OCI-LY1 (cell line): Measurements from ENCODE around the gene SSBP2.
"Not testable (repeated sequence)": the region's sequence is repeated elsewhere in the genome, so short reads cannot be mapped to it uniquely, and the experiment has no call there.

Experiments
- H2AFZ ChIP-seq: fragments of 200-600 bp; sonication (generic), shearing (Covaris generic); 2 replicates; pipeline ENCODE4 v1.6.0; 2014; ENCODE audit warnings: antibody characterized with exemption, mild to moderate bottlenecking, low read length
- H3F3A ChIP-seq: fragments of 200-600 bp; sonication (generic), shearing (Covaris generic); 2 replicates; pipeline ENCODE4 v1.6.0; 2014; ENCODE audit warnings: mild to moderate bottlenecking, antibody characterized with exemption, low read length, moderate library complexity; ENCODE audit not compliant: insufficient read depth
- H3K27ac ChIP-seq: fragments of 200-600 bp; sonication (generic); 2 replicates; pipeline ENCODE4 v1.5.1; 2014; ENCODE audit warnings: low read length, mixed run types, mild to moderate bottlenecking, low read depth; ENCODE audit not compliant: poor library complexity, severe bottlenecking
- H3K27me3 ChIP-seq: fragments of 200-600 bp; sonication (generic); 2 replicates; pipeline ENCODE4 v1.6.0; 2014; ENCODE audit warnings: antibody characterized with exemption, mild to moderate bottlenecking, low read length, moderate library complexity; ENCODE audit not compliant: insufficient read depth
- H3K36me3 ChIP-seq: fragments of 200-600 bp; sonication (generic); 2 replicates; pipeline ENCODE4 v1.6.1; 2014; ENCODE audit warnings: mild to moderate bottlenecking, antibody characterized with exemption, low read length, moderate library complexity, mixed read lengths; ENCODE audit not compliant: insufficient read depth
- H3K4me1 ChIP-seq: fragments of 200-600 bp; sonication (generic); 2 replicates; pipeline ENCODE4 v1.5.1; 2014; ENCODE audit warnings: mild to moderate bottlenecking, low read length, moderate library complexity; ENCODE audit not compliant: insufficient read depth, severe bottlenecking
- H3K4me2 ChIP-seq: fragments of 200-600 bp; sonication (generic), shearing (Covaris generic); 2 replicates; pipeline ENCODE4 v1.6.1; 2014; ENCODE audit warnings: low read length
- H3K4me3 ChIP-seq: fragments of 200-600 bp; sonication (generic); 2 replicates; pipeline ENCODE4 v1.5.1; 2014; ENCODE audit warnings: low read length, low read depth, mild to moderate bottlenecking, mixed read lengths; ENCODE audit not compliant: poor library complexity, severe bottlenecking
- H3K79me2 ChIP-seq: fragments of 200-600 bp; shearing (Covaris generic); 2 replicates; pipeline ENCODE4 v1.6.1; 2016; ENCODE audit warnings: mixed run types, low read length, mixed read lengths; ENCODE audit not compliant: insufficient read depth
- H3K9ac ChIP-seq: fragments of 200-600 bp; sonication (generic), shearing (Covaris generic); 2 replicates; pipeline ENCODE4 v1.6.1; 2014; ENCODE audit warnings: mild to moderate bottlenecking, low read length, mixed read lengths
- H3K9me2 ChIP-seq: fragments of 200-600 bp; sonication (generic), shearing (Covaris generic); 2 replicates; pipeline ENCODE4 v1.6.1; 2014; ENCODE audit warnings: low read depth, mild to moderate bottlenecking, low read length, mixed read lengths
- H3K9me3 ChIP-seq: fragments of 200-600 bp; shearing (Covaris generic); 2 replicates; pipeline ENCODE4 v1.6.1; 2014; ENCODE audit warnings: low read length, mixed read lengths
- H4K20me1 ChIP-seq: fragments of 200-600 bp; sonication (generic), shearing (Covaris generic); 2 replicates; pipeline ENCODE4 v1.6.0; 2016; ENCODE audit warnings: mild to moderate bottlenecking, low read length; ENCODE audit not compliant: insufficient read depth
- CTCF ChIP-seq: fragments of 200-600 bp; sonication (generic), shearing (Covaris generic); IDR thresholded peaks from 2 replicates; pipeline ENCODE4 v1.5.1; 2017; ENCODE audit warnings: mild to moderate bottlenecking, antibody characterized with exemption, low read length, moderate library complexity, mixed read lengths
- EZH2 ChIP-seq: fragments of 200-600 bp; sonication (generic), shearing (Covaris generic); IDR thresholded peaks from 2 replicates; pipeline ENCODE4 v1.8.0; 2017; ENCODE audit warnings: borderline replicate concordance, mixed run types, mild to moderate bottlenecking, antibody characterized with exemption, low read length, moderate library complexity, mixed read lengths

SSBP2 gene

GRCh38 chr5:81717860-81718259 lies 33.0 kb downstream of the SSBP2 start:
- no peaks in the 10 kb centered on the region for H3K9me3 ChIP-seq
- no peak overlapping the region; the same call in 1 of the 2 replicates for H3K4me2 ChIP-seq
- peaks cover 53% of the 10 kb centered on the region for H3K4me1 ChIP-seq
- no peaks in the 10 kb centered on the region for H3K9me2 ChIP-seq
- no peak overlapping the region for H2AFZ ChIP-seq
- peaks cover 93% of the 10 kb centered on the region for H3K79me2 ChIP-seq
- H3K9ac ChIP-seq: no peak overlapping the region
- H4K20me1 ChIP-seq: no peaks in the 10 kb centered on the region
- H3K27me3 ChIP-seq: no peaks in the 10 kb centered on the region
- no peaks in the 10 kb centered on the region for H3K36me3 ChIP-seq
- no peaks in the 10 kb centered on the region for H3F3A ChIP-seq
- no peak overlapping the region for H3K27ac ChIP-seq
- no peak overlapping the region for H3K4me3 ChIP-seq
- TF ChIP-seq CTCF (no peak), EZH2 (no peak)

GRCh38 chr5:81717226-81717625 lies 33.7 kb downstream of the SSBP2 start:
- Histone ChIP-seq H3K79me2 (peaks cover 89% of the 10 kb centered on the region), H3K9ac (no peak overlapping the region), H4K20me1 (no peaks in the 10 kb centered on the region), H3K27me3 (no peaks in the 10 kb centered on the region), H3K9me3 (no peaks in the 10 kb centered on the region), H3K36me3 (no peaks in the 10 kb centered on the region), H3K4me1 (peaks cover 47% of the 10 kb centered on the region), H2AFZ (no peak overlapping the region), H3K4me2 (no peak overlapping the region), H3K27ac (no peak overlapping the region), H3K4me3 (no peak overlapping the region), H3F3A (no peaks in the 10 kb centered on the region), H3K9me2 (no peaks in the 10 kb centered on the region)
- no peak for TF ChIP-seq EZH2
- TF ChIP-seq CTCF: no peak

GRCh38 chr5:81714076-81714475 lies 36.8 kb downstream of the SSBP2 start:
- not testable (repeated sequence) for H3K27me3 ChIP-seq, H4K20me1 ChIP-seq

GRCh38 chr5:81708889-81709288 lies 42.0 kb downstream of the SSBP2 start:
- Histone ChIP-seq H3F3A (no peaks in the 10 kb centered on the region), H3K36me3 (peaks cover 8% of the 10 kb centered on the region; the same call in 1 of the 2 replicates), H4K20me1 (no peaks in the 10 kb centered on the region), H3K27ac (no peak overlapping the region), H3K27me3 (no peaks in the 10 kb centered on the region), H3K9me3 (no peaks in the 10 kb centered on the region), H3K79me2 (peaks cover 91% of the 10 kb centered on the region), H2AFZ (no peak overlapping the region), H3K4me2 (no peak overlapping the region), H3K4me3 (no peak overlapping the region), H3K9ac (no peak overlapping the region), H3K9me2 (no peaks in the 10 kb centered on the region), H3K4me1 (no peaks in the 10 kb centered on the region)
- TF ChIP-seq EZH2 (no peak), CTCF (no peak)

More at GRCh38 chr5:81714076-81714475, 36.8 kb downstream of the SSBP2 start:
- H3K9me2 ChIP-seq, H3K27ac ChIP-seq, H3K4me3 ChIP-seq, H3K4me2 ChIP-seq, H2AFZ ChIP-seq, H3K9ac ChIP-seq, H3K9me3 ChIP-seq, H3F3A ChIP-seq, H3K36me3 ChIP-seq: not testable (repeated sequence)
- H3K4me1 ChIP-seq: peaks cover 19% of the 10 kb centered on the region
- H3K79me2 ChIP-seq: peaks cover 89% of the 10 kb centered on the region
